HG03196 (cell line): ENCODE results near the gene CMTM3.
"Not testable (repeated sequence)": the region's sequence is repeated elsewhere in the genome, so short reads cannot be mapped to it uniquely, and the experiment has no call there.

Experiments
- ATAC-seq: cut with Tn5 transposase; IDR thresholded peaks from one replicate; pipeline ENCODE4 v1.9.1; 2021; ENCODE audit not compliant: unreplicated experiment

The CMTM3 gene

DNA sequence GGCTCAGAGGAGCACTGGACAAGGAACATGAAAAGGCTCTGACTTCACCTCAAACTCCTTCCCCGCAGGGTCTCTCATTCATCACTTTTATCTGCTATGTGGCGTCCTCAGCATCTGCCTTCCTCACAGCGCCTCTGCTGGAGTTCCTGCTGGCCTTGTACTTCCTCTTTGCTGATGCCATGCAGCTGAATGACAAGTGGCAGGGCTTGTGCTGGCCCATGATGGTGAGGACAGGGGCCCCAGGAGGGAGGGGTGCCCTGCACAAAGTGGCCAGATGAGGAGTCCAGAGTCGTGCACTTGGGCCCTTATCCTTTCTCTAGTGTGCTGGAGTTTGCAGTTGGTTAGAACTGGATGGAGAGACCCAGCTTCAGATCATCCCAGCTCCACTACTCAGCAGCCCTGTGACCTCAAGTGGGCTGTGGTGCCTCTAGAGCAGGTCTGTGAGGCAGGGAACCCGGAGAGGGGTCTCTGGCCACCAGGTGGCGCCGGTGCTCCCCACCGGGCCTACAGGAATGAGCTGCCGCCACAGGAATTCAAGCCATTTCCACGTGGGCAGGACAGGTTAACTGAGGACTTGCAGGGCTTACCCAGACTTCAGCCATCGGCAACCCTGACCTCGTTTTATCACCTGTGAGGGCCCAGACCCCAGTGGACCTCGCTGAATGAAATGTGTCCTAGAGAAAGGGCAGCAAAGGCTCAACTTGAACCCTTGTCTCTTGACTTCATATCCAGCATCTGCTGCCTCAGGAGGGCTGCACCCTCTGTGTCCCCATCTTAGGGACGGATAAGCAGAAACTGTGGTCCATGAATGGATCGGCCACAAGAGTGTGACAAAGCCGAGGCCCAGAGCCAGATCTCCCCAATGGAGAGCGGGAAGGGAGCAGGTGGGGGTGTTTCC is 4.0 kb downstream of the CMTM3 start:
- no peak for ATAC-seq

DNA sequence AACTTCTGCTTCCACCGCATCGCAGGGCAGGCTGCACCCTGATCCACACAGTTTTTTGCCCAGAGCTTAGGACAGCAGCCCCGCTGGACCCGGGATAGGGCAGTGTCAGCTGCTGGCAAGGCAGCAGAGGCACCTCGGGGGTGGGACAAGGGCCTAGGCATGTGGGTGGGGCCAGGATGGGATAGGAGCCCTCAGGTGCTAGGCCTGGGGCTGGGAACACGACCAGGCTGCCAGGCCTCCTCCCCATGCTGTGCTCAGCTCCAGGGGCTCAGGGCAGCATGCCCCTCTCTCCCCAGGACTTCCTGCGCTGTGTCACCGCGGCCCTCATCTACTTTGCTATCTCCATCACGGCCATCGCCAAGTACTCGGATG is 4.6 kb downstream of the CMTM3 start:
- ATAC-seq, result no peak

DNA sequence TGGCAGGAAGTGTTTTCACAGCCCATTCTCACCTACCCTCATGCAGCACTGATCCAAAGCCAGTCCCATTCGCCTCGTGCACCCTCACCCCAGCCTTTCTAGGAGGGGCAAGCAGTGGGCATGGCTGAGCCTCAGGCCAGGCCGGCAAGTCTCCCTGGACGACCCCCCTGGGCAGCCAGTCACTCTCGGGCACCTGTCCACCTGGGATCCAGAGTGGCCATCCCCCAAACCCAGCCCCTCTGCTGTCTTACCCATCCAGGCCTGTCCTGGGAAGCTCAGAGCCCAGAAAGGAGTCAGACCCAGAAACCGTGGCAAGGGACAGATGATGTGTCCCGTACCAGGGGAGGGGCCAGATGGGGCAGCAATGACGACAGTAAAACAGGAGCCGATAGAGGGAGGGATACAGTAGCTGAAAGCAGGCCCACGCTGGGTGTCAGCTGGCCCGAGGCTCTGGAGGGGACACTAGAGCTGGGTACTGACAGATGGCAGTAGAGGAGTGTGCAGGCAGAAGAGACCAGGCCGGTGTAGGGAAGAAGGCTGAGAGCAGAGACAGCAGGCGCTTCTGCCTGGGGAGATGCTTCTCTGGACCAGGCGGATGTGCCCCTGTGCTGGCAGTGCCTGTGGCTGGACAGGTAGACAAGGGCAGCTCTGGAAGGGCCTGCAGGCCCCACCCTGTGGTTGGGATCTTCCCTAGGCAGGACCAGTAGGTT is 5.8 kb downstream of the CMTM3 start:
- no peak for ATAC-seq

DNA sequence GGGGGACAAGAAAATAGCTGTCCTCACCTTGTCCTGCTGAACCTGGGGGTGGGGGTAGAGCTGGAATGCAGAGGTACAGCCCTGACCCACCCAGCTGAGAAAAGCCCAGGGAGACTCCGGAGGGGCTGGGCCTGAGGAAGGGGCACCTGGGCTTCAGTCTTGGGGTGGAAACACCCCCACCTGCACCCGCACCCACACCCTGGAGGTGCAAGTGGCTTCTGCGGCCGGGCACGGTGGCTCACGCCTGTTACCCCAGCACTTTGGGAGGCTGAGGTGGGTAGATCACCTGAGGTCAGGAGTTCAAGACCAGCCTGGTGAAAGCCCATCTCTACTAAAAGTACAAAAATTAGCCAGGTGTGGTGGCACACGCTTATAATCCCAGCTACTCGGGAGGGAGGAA is 7.4 kb downstream of the CMTM3 start:
- not testable (repeated sequence) for ATAC-seq

DNA sequence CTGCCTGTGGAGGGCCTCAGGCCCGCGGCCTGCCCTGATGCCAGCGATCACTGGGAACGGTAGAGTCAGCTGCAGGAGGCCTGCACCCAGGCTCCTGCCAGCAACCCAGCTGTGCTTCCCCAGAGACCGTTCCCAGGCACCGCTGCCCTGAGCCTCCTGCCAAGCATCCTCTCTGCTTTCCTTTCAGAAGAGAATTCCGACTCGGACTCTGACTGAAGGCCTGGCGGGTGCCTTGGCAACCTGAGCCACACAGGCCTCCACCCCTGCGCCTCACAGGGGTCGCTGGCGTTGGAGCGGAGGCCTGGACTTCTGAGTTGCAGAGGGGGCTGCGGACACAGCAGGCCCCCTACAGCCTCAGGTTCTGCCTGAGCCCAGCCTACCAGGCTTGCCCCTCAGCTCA is 7.9 kb downstream of the CMTM3 start:
- ATAC-seq, result no peak

DNA sequence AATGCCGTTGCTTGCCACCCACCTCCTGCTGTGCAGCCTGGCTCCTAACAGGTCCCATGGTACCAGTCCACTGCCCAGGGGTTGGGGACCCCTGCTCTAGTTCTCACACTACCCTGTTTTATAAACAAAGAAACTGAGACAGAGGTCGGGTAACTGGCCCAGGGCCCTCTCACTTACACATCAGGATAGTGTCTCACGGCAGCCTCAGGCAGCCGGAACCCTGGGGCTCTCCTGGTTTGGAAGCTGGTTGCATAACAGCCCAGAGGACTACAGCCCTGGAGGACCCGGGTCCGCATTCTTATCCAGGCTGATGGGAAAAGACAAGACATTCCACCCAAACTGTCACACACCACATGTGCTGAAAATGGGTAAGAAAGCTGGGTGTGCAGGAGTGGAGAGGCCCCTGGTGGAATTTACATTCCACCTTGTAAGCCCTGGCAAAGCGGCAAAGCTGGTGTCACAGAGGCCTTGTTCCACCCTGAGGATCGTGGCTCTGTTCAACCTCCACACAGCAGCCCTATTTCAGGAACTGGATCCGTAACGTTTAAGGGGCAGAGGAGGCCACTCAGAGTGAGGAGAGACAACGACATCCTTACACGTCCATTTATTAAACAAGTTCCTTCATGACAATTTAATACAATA is 9.8 kb downstream of the CMTM3 start:
- ATAC-seq, result no peak

DNA sequence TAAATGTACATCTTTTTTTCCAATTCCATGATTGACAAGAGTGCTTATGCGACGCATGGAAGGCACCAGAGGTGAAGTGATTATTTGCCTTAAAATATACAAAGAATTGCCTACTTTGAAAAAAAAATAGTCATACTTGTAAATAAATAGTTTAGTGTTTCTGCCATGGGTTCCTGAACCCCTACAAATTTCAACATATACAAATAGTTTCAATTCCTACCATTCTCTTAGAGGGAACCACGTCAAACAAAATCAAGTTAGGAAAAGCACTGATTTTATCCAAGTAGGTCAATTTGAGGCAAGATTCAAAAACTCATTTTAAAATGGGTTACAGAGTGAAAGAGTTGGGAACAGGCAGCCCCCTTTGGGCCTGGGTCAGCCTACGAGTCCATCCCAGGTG is 11.7 kb downstream of the CMTM3 start:
- ATAC-seq, result no peak

DNA sequence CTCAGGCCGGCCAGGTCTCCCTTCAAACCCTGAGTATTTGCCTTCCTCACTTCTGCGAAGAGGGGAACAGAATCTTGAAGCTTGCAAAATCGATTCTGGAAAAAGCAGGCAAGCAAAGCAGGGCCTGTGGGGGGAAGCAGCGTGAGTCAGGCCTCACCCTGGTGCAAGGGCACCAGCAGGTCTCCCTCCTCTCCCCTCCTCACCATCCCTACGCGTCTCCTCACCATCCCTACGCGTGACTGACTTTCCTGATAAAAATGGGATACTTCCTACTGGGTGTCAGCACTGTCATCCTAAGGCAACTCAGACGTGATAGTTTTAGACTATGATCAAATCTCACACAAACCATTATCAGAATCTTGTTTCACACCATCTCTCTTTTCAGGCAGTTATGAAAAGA is 12.1 kb downstream of the CMTM3 start:
- ATAC-seq, result no peak

DNA sequence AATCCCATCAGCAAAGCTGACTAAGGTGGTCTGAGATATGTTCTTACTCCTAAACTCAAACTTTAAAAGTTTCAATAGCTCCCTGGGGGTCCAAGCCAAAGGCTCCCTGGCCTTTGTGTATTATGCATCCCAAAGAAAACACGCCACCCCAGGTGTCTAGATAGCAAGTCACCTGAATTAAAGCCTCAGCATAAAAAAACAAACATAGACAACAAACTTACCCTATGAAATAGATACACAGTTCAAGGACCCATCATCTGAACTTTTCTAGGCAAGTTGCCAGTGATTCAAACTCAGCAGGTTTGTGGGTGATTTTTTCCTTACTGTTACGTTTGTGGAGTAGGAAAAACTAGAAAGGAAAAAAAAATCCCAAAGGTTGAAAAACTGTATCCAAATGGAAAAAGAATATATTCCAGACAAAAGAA is 12.5 kb downstream of the CMTM3 start:
- ATAC-seq, result no peak

DNA sequence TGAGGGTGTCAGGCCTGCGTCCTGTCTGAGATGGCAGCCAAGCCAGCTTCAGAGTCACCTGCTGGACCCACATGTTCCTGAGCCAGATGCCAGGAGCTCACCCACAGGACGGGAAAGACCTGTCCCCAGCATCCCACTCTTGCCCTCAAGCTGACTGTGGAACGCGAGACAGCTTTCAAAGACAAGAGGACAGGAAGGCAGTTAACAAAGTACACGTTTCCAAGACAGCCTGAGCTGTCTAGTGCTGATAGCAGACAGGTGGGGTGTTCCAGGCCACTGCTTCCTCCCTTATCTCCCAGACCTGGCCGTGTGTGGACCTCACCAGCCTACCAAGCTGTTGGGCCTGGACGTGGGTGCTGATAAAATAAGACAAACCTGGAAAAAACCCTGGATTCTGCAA is 13.2 kb downstream of the CMTM3 start:
- no peak for ATAC-seq

DNA sequence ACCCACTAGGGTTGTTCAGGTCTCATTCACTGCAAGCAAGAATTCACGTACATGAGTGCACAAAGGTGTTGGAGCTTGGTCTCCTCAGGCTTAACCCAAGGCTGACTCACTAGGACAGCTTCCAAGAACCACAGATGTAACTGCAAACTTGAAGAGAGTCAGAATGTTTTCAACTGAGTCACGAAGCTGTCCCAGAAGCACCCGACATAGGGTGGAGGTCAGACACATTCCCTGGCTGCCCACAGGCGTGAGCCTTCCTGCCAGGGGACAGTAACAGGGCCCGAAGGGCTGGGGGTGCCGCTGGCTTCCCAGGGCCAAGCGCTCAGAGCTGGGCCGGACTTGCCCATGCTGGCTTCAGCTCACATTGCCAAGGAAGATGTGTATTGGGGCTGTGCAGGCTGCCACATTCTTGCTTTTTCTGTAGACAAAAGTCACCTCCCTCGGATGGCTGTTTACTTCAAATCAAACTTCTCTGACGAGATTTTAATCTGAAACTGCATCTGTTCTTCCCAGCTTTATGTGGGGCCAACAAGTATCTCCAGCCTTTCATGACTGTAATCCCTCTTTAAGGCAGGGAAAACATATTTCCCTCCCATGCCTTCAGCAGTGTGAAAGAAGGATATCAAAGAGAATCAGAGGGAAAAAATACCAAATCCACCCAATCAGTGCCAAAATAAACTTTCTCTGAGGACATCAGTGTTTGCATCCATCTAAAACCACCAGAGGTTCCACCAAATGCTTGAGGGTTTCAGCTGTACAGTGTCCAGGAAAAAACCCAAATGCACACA is 14.3 kb downstream of the CMTM3 start:
- no peak for ATAC-seq

DNA sequence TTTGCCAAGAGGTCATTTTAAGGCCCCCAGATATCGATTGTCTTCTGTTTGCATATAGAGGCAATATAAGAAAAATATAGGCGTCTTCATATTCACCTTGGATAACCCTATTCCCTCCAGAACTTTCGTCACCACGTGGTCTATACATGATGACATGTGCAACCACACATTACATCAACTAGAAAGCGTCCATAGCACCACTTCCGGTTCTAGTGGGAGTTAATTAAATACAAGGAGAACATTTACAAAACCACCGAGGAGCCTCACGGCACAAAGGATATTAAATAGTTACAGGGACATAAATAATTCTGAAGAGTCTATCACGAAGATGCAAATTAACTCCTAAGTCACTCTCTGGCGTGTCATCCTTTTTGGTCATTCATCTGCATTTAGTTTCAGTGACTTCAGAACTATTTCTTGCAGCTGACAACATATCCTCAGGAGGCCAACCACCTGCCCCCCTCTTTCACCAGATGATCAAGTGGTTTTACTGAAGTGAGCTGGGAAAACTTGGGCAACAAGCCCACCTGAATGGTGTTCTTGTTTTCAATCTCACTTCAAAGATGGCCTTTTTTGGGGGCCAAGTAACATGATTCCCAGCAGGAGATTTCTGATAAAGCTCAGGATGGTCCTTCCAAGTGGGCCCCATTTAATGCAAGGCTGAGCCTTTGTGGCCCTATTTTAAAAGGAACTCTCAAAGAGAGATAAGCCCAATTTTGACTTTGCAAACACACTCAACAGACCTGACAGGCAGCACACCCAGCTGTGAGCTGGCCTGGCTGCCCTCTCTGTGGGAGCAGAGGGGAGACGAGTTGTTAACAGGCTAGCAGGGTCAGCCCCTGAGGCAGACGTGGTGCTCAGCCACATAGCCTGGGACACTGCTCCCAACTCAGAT is 15.3 kb downstream of the CMTM3 start:
- ATAC-seq, result no peak

DNA sequence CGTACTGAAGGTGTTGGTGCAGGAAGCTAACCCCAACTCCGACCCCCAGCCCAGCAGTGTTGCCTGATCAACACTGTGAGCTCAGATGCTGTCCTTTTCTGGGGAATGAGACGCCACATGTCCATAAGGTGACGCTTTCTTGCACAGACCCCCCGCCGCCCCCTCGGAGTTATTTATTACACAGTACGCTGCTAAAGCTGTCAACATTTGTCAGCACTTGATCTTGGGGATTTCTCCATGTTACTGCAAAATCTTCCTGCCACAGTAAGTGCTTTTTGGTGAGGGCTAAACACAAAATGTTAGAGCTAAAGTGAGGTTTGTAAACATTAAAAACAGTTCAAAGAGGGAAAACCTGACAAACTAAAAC is 15.9 kb downstream of the CMTM3 start:
- no peak for ATAC-seq

DNA sequence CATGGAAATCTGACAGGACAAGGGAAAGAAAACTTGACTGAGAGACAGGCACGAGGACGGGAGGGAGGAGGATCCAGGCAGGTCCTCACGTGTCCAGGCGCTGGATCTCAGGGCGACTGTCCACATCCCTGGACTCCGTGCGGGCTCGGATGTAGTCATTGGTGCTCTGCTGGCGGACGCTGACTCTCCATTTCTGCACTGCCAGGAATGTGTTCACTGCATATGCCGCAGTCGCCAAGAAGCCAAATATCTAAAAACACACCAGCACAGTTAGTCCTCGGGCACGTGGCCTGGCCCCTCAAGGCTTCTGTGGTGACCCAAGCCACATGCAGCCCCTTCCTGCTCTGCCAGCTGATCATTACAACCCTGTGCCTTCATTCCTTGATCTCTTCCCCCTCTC is 17.5 kb downstream of the CMTM3 start:
- no peak for ATAC-seq

DNA sequence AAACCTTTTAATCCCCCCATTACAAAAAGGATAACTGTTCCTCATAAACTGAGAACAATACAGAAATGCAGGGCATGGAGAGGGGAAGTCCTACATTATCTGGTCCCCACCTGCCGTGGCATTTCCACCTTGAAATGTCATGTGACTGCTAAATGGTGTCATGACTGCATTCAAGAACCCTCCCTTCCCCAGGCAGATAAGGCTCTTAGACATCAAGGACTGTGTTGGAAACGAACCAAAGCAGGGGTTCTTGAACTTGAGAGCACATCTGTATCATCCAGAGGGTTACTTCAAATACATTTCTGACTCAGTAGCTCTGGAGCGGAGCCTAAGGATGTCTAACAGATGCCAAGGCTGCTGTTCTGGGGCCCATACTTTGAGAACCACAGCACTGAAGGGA is 18.4 kb downstream of the CMTM3 start:
- ATAC-seq, result no peak

DNA sequence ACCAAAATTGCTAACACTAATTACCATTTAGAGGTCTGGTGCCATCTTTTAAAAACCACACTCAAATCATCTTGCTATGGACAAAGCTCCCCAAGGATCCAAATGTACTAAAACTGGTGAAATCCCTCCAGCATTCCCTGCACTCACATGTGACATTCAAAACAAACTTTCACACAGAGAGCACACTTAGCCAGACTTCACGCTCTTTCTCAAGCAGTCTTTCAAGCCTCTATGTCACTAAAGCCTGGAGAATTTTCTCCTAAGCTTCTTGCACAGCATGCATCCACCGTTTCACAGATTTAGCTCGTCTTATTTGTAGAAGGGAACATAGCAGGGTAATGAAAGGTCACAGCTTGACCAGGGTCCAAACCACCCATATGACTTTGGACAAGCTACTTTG is 19.3 kb downstream of the CMTM3 start:
- no peak for ATAC-seq

DNA sequence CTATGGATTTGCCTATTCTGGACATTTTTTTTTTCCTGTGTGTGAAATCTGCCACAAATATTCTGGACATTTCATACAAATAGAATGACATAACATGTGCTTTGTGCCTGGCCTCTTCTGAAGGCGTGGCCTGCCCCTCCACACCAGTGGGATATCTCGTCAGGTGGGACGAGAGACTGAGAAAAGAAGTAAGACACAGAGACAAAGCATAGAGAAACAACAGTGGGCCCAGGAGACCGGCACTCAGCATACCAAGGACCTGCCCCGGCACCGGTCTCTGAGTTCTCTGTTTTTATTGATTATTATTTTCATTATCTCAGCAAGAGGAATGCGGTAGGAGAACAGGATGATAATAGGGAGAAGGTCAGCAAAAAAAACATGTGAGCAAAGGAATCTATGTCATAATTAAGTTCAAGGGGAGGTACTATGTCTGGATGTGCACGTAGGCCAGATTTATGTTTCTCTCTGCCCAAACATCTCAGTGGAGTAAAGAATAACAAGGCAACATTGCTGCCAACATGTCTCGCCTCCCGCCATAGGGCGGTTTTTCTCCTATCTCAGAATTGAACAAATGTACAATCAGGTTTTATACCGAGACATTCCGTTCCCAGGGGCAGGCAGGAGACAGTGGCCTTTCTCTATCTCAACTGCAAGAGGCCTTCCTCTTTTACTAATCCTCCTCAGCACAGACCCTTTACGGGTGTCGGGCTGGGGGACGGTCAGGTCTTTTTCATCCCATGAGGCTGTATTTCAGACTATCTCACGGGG is 23.3 kb downstream of the CMTM3 start:
- not testable (repeated sequence) for ATAC-seq

DNA sequence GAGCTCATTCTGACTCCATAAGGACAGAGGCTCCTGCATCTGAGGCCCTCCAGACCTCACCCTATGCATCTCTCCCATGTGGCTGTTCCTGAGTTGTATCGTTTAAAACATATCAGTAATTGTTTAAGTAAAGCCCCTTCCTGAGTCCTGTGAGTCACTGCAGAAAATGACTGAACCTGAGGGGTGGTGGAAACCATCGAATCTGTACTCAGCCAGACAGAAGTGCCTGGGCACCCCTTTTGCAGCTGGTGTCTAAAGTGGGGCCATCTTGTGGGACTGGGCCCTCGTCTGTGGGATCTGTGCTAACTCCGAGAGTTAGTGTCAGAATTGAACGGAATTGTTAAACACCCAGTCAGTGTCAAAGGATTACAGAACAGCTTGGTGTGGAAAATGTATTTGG is 25.4 kb downstream of the CMTM3 start:
- ATAC-seq, result no peak

DNA sequence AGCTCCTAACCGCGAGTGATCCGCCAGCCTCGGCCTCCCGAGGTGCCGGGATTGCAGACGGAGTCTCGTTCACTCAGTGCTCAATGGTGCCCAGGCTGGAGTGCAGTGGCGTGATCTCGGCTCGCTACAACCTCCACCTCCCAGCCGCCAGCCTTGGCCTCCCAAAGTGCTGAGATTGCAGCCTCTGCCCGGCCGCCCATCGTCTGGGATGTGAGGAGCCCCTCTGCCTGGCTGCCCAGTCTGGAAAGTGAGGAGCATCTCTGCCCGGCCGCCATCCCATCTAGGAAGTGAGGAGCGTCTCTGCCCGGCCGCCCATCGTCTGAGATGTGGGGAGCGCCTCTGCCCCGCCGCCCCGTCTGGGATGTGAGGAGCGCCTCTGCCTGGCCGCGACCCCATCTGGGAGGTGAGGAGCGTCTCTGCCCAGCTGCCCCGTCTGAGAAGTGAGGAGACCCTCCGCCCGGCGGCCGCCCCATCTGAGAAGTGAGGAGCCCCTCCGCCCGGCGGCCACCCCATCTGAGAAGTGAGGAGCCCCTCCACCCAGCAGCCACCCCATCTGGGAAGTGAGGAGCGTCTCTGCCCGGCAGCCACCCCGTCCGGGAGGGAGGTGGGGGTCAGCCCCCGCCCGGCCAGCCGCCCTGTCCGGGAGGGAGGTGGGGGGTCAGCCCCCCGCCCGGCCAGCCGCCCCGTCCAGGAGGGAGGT is 26.2 kb downstream of the CMTM3 start:
- not testable (repeated sequence) for ATAC-seq
